Measurements from ENCODE around the gene PBRM1. TPM values are rescaled to one million over a fixed set of nuclear protein-coding genes. Genes with fewer than 3 reads are reported as not detected.

Gene PBRM1
- total RNA-seq, 1 donor from 2014 or later, result 78.3 TPM

GRCh38 chr3:52524258-52524751 is 161.4 kb downstream of the PBRM1 start:
- no peak overlapping the region for H3K27ac Mint-ChIP-seq (ENCODE audit: unreplicated experiment)
- H3K4me3 Mint-ChIP-seq (ENCODE audit: unreplicated experiment), result no peak overlapping the region
- no peak for DNase-seq (ENCODE audit: extremely low spot score, unreplicated experiment)
- no peaks in the 10 kb centered on the region for H3K27me3 Mint-ChIP-seq (ENCODE audit: unreplicated experiment)
- TF ChIP-seq CTCF (IDR thresholded peaks at IDR 0.05), result no peak
- H3K36me3 Mint-ChIP-seq (ENCODE audit: unreplicated experiment), result peaks cover 22% of the 10 kb centered on the region
- H3K9me3 Mint-ChIP-seq (ENCODE audit: unreplicated experiment), result no peaks in the 10 kb centered on the region
- H3K4me1 Mint-ChIP-seq (ENCODE audit: unreplicated experiment), result peaks cover 3% of the 10 kb centered on the region

- Mint-ChIP-seq H3K4me3 (ENCODE audit: unreplicated experiment) (no peak overlapping the region), H3K27ac (ENCODE audit: unreplicated experiment) (no peak overlapping the region), H3K27me3 (ENCODE audit: unreplicated experiment) (no peaks in the 10 kb centered on the region), H3K36me3 (ENCODE audit: unreplicated experiment) (peaks cover 17% of the 10 kb centered on the region), H3K9me3 (ENCODE audit: unreplicated experiment) (no peaks in the 10 kb centered on the region), H3K4me1 (ENCODE audit: unreplicated experiment) (peaks cover 3% of the 10 kb centered on the region)
- no peak for DNase-seq (ENCODE audit: extremely low spot score, unreplicated experiment)
- TF ChIP-seq CTCF (IDR thresholded peaks at IDR 0.05), result no peak
These were observed 162.1 kb downstream of the PBRM1 start for GRCh38 chr3:52523386-52524257.

- Mint-ChIP-seq H3K9me3 (ENCODE audit: unreplicated experiment) (no peaks in the 10 kb centered on the region), H3K4me1 (ENCODE audit: unreplicated experiment) (peaks cover 3% of the 10 kb centered on the region), H3K36me3 (ENCODE audit: unreplicated experiment) (peaks cover 13% of the 10 kb centered on the region), H3K4me3 (ENCODE audit: unreplicated experiment) (no peak overlapping the region), H3K27me3 (ENCODE audit: unreplicated experiment) (no peaks in the 10 kb centered on the region), H3K27ac (ENCODE audit: unreplicated experiment) (no peak overlapping the region)
- DNase-seq (ENCODE audit: extremely low spot score, unreplicated experiment), result no peak
- TF ChIP-seq CTCF (IDR thresholded peaks at IDR 0.05), result no peak
These were observed 163.0 kb downstream of the PBRM1 start for GRCh38 chr3:52522651-52523251.

- Mint-ChIP-seq H3K9me3 (ENCODE audit: unreplicated experiment) (no peaks in the 10 kb centered on the region), H3K4me1 (ENCODE audit: unreplicated experiment) (peaks cover 3% of the 10 kb centered on the region), H3K36me3 (ENCODE audit: unreplicated experiment) (peaks cover 9% of the 10 kb centered on the region), H3K27ac (ENCODE audit: unreplicated experiment) (no peak overlapping the region), H3K27me3 (ENCODE audit: unreplicated experiment) (no peaks in the 10 kb centered on the region), H3K4me3 (ENCODE audit: unreplicated experiment) (no peak overlapping the region)
- no peak for TF ChIP-seq CTCF (IDR thresholded peaks at IDR 0.05)
- no peak for DNase-seq (ENCODE audit: extremely low spot score, unreplicated experiment)
These were observed 163.6 kb downstream of the PBRM1 start for GRCh38 chr3:52521881-52522650.
